OCI-LY7 (cell line): ENCODE data around the gene ALDH1L1.

Source experiments
- EZH2phosphoT487 ChIP-seq: fragments of 200-600 bp; sonication (generic); IDR thresholded peaks from 2 replicates; pipeline ENCODE4 v1.6.1; 2018; ENCODE audit warnings: low read depth, borderline replicate concordance, mild to moderate bottlenecking, mixed run types, antibody characterized with exemption, low read length, moderate library complexity, mixed read lengths
- TF ChIP-seq, protein P1 (sequence below): fragments of 200-600 bp; sonication (generic); conservative IDR thresholded peaks from 2 replicates; pipeline ENCODE4 v1.5.1; 2014; ENCODE audit warnings: mild to moderate bottlenecking, antibody characterized with exemption, low read length, moderate library complexity, mixed read lengths

- TF ChIP-seq, protein P1, sequence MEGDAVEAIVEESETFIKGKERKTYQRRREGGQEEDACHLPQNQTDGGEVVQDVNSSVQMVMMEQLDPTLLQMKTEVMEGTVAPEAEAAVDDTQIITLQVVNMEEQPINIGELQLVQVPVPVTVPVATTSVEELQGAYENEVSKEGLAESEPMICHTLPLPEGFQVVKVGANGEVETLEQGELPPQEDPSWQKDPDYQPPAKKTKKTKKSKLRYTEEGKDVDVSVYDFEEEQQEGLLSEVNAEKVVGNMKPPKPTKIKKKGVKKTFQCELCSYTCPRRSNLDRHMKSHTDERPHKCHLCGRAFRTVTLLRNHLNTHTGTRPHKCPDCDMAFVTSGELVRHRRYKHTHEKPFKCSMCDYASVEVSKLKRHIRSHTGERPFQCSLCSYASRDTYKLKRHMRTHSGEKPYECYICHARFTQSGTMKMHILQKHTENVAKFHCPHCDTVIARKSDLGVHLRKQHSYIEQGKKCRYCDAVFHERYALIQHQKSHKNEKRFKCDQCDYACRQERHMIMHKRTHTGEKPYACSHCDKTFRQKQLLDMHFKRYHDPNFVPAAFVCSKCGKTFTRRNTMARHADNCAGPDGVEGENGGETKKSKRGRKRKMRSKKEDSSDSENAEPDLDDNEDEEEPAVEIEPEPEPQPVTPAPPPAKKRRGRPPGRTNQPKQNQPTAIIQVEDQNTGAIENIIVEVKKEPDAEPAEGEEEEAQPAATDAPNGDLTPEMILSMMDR = no peak
- TF ChIP-seq EZH2phosphoT487 = no peak
These were observed 20.1 kb upstream of the ALDH1L1 start for GRCh38 chr3:126200534-126200933.
